HL-60 (cell line): Measurements from ENCODE around the gene SAFB.

Experiments
- DNase-seq, 2 experiments: peaks; one replicate each; pipeline ENCODE4 v3.0.0-alpha.2; 2010 to 2020; ENCODE audit warnings: low read depth in 1 of 2, low spot score in 1 of 2
- H3K27ac ChIP-seq: fragments of 250-450 bp; sonication (Bioruptor Pico); replicated peaks from 2 replicates; pipeline ENCODE4 v1.5.1; 2020; ENCODE audit warnings: mild to moderate bottlenecking, moderate library complexity
- H3K27me3 ChIP-seq: fragments of 250-450 bp; sonication (Bioruptor Pico); 2 replicates; pipeline ENCODE4 v1.5.1; 2021; ENCODE audit warnings: mild to moderate bottlenecking, moderate library complexity; ENCODE audit not compliant: insufficient read depth, poor library complexity, severe bottlenecking
- H3K4me3 ChIP-seq: replicated peaks from 2 replicates; pipeline ENCODE4 v1.5.1; 2011; ENCODE audit warnings: mild to moderate bottlenecking, control low read depth, low read length; ENCODE audit not compliant: insufficient read depth
- CTCF ChIP-seq: IDR thresholded peaks from one replicate; pipeline ENCODE4 v1.5.1; 2011; ENCODE audit warnings: low read length, control low read depth, inconsistent platforms; ENCODE audit not compliant: insufficient read depth
- GABPA ChIP-seq: IDR thresholded peaks from 2 replicates; pipeline ENCODE4 v1.6.1; 2012; ENCODE audit warnings: low read depth
- POLR2AphosphoS5 ChIP-seq: IDR thresholded peaks from 2 replicates; pipeline ENCODE4 v1.6.1; 2012; ENCODE audit warnings: low read depth
- REST ChIP-seq: IDR thresholded peaks from 2 replicates; pipeline ENCODE4 v1.6.1; 2012; ENCODE audit warnings: low read depth; ENCODE audit not compliant: insufficient replicate concordance
- SPI1 ChIP-seq: IDR thresholded peaks from 2 replicates; pipeline ENCODE4 v1.6.1; 2012; ENCODE audit warnings: low read depth, mild to moderate bottlenecking, borderline replicate concordance

Gene SAFB

GRCh38 chr19:5628919-5629481 is 6.1 kb downstream of the SAFB start:
- DNase-seq, result peak in 1 of 2 experiments; percentile 81
- H3K27me3 ChIP-seq, result no peaks in the 10 kb centered on the region
- TF ChIP-seq SPI1, result peak; percentile 34; the same call in 1 of the 2 replicates
- TF ChIP-seq CTCF, result no peak
- no peak for TF ChIP-seq POLR2AphosphoS5
- TF ChIP-seq REST, result no peak
- no peak for TF ChIP-seq GABPA
- H3K4me3 ChIP-seq, result no peak overlapping the region
- peak overlapping the region; percentile 40 for H3K27ac ChIP-seq

- TF ChIP-seq GABPA (no peak), SPI1 (no peak), CTCF (no peak), POLR2AphosphoS5 (no peak), REST (no peak)
- no peak for DNase-seq
These were observed 8.8 kb downstream of the SAFB start for GRCh38 chr19:5631567-5632240.

GRCh38 chr19:5632241-5632612 is 9.3 kb downstream of the SAFB start:
- TF ChIP-seq CTCF (no peak), REST (no peak), POLR2AphosphoS5 (no peak)
- no peak overlapping the region for H3K4me3 ChIP-seq
- 0 out of 2 replicates have a peak overlapping the region, but pooled peaks have one; percentile 4 for H3K27ac ChIP-seq
- no peak for DNase-seq
- no peaks in the 10 kb centered on the region for H3K27me3 ChIP-seq

More at GRCh38 chr19:5631567-5632240, 8.8 kb downstream of the SAFB start:
- no peaks in the 10 kb centered on the region for H3K27me3 ChIP-seq
- no peak overlapping the region for H3K27ac ChIP-seq
- H3K4me3 ChIP-seq, result no peak overlapping the region
